K562 (cell line): Measurements from ENCODE around the gene ECI1. TPM values are rescaled to one million over a fixed set of nuclear protein-coding genes. Genes with fewer than 3 reads are reported as not detected.

Experiments used
- ATF4 ChIP-seq: fragments of 450-650 bp; formaldehyde crosslinking; IDR thresholded peaks from 2 replicates; pipeline ENCODE4 v1.4.0; 2022; ENCODE audit warnings: mild to moderate bottlenecking, moderate library complexity
- BRD9 ChIP-seq: fragments of 450-650 bp; IDR thresholded peaks from 2 replicates; pipeline ENCODE4 v1.6.1; 2018; ENCODE audit warnings: low read depth; ENCODE audit not compliant: partially characterized antibody
- ID3 ChIP-seq, 2 experiments: fragments of 250-450 bp in 1 of 2; fragments of 450-650 bp in 1 of 2; sonication (Bioruptor Pico) in 1 of 2; IDR thresholded peaks; 2 replicates each; pipeline versions ENCODE4 v1.6.1 to v1.8.0; 2016 to 2021; ENCODE audit warnings: mild to moderate bottlenecking in 2 of 2, moderate library complexity in 2 of 2, missing compliant biosample characterization in 1 of 2, missing genetic modification characterization in 1 of 2
- MTA3 ChIP-seq: fragments of 450-650 bp; formaldehyde crosslinking; IDR thresholded peaks from 2 replicates; pipeline ENCODE4 v1.6.1; 2017; ENCODE audit warnings: mild to moderate bottlenecking, borderline replicate concordance
- NCOA4 ChIP-seq: fragments of 450-650 bp; IDR thresholded peaks from 2 replicates; pipeline ENCODE4 v1.6.1; 2018; ENCODE audit warnings: mild to moderate bottlenecking; ENCODE audit not compliant: partially characterized antibody
- NRF1 ChIP-seq, 2 experiments: fragments of 450-650 bp; IDR thresholded peaks in 1 of 2; conservative IDR thresholded peaks in 1 of 2; 2 replicates each; pipeline ENCODE4 v1.6.1; 2014; ENCODE audit warnings: mild to moderate bottlenecking in 2 of 2
- STAT5B ChIP-seq: fragments of 250-450 bp; sonication (Bioruptor Pico); IDR thresholded peaks from 2 replicates; pipeline ENCODE4 v1.8.0; 2021; ENCODE audit warnings: mild to moderate bottlenecking, inconsistent platforms
- ZNF165 ChIP-seq: fragments of 250-450 bp; sonication (Bioruptor Pico); IDR thresholded peaks from 2 replicates; pipeline ENCODE4 v1.4.0; 2020; ENCODE audit warnings: borderline replicate concordance
- ZNF318 ChIP-seq, 2 experiments: fragments of 450-650 bp; IDR thresholded peaks; 2 replicates each; pipeline ENCODE4 v1.6.1; 2016; ENCODE audit warnings: mild to moderate bottlenecking in 2 of 2, borderline replicate concordance in 1 of 2, low read depth in 1 of 2, moderate library complexity in 1 of 2
- polyA plus RNA-seq, 8 experiments: library from polyadenylated mRNA; depleted of rRNA in 4 of 8; stranded (reverse) in 5 of 8; unstranded in 3 of 8; fragments of >200 nt; fragmentation: Nextera tagmentation in 2 of 8; fragmentation: Illumina TruSeq in 1 of 8; extraction: Ambion mirVana in 2 of 8; extraction: Trizol in 1 of 8; gene quantifications; 2 replicates each; pipeline versions ENCODE4 v1.2.1 to v1.2.3, GENCODE V29; 2011 to 2014; ENCODE audit warnings: inconsistent platforms in 1 of 8, missing spikeins in 1 of 8
- total RNA-seq, 7 experiments: library from RNA; depleted of rRNA in 6 of 7; stranded (reverse); fragments of >200 nt in 6 of 7; fragmentation: Illumina TruSeq in 2 of 7; extraction: Trizol in 2 of 7; gene quantifications; 2 replicates each; pipeline versions ENCODE4 v1.2.1 to v1.2.3, GENCODE V29; 2011 to 2021; ENCODE audit warnings: low replicate concordance in 1 of 7
- TF ChIP-seq, protein P1 (sequence below), 2 experiments: fragments of 200-800 bp in 1 of 2; sonication (Bioruptor generic) in 1 of 2; sonication (generic) in 1 of 2; formaldehyde crosslinking in 1 of 2; IDR thresholded peaks in 1 of 2; conservative IDR thresholded peaks in 1 of 2; 2 replicates each; pipeline versions ENCODE4 v1.5.0 to v1.6.1; 2016 to 2020; ENCODE audit warnings: missing compliant biosample characterization in 1 of 2, missing genetic modification characterization in 1 of 2, missing genetic modification reagents in 1 of 2
- TF ChIP-seq, protein P2 (sequence below): IDR thresholded peaks from 2 replicates; pipeline ENCODE4 v1.6.1; 2012; ENCODE audit warnings: low read depth, low read length, improper control_type of control experiment, borderline replicate concordance

ECI1 gene
- total and polyA plus RNA-seq, 9 of the 15 experiments (the other 6 are each of a cell fraction or from before 2014, with no cell fraction given) = 4.7 to 189 (median 54.0) TPM

DNA sequence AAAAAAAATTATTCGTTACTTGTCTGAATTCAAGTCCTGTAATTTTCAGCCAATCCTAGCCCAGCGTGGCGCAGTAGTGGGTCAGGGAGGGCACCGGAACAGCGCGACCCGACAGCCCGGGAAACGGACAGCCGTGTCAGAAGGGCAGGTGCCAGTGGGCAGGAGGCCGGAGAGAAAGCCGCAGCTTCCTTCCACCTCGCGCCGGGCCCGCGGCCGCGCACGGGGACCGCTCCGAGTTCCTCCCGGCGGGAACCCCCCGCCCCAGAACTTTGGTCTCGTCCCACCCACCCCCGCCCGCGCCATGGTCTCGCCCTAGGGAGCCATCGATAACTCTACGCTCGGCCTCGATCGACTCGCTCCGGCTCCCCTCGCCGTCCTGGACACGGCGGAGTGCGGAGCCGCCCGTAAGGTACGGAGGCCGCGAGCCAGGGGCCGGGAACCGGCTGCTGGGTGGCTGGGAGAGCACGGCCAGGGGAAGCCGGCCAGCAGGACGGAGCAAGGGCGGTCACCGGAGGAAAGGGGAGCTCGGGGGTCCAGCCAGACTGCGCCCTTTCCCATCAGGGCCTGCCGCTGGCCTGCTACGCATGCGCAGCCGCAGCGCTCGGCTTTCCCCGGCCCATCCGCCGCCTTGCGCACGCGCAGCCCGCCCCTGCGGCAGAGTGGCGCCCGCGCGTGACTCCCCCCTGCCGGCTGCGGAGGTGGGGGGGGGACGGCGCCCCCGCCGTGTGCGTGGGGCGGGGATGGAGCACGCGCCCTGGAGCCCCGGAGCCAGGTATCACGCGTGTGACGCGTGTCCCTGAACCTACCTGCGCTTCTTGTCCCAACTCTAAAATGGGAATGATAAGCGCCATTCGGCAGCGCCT, 46.1 kb downstream of the ECI1 start, which contains the start of gene MLST8 (continued):
- TF ChIP-seq ZNF318 (IDR thresholded peaks at IDR 0.05; ENCODE audit: borderline replicate concordance in 1 of 2, low read depth in 1 of 2) = no peak
- TF ChIP-seq NCOA4 = peak; percentile 100
- TF ChIP-seq MTA3 = peak; percentile 86
- TF ChIP-seq, protein P1, sequence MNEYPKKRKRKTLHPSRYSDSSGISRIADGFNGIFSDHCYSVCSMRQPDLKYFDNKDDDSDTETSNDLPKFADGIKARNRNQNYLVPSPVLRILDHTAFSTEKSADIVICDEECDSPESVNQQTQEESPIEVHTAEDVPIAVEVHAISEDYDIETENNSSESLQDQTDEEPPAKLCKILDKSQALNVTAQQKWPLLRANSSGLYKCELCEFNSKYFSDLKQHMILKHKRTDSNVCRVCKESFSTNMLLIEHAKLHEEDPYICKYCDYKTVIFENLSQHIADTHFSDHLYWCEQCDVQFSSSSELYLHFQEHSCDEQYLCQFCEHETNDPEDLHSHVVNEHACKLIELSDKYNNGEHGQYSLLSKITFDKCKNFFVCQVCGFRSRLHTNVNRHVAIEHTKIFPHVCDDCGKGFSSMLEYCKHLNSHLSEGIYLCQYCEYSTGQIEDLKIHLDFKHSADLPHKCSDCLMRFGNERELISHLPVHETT (CRISPR knock-in tag; conservative IDR thresholded peaks at IDR 0.05 in 1 of 2, IDR thresholded peaks at IDR 0.05 in 1 of 2) = peak in 1 of 2 experiments; percentile 96; a peak in 2 of 4 replicates
- TF ChIP-seq, protein P2, sequence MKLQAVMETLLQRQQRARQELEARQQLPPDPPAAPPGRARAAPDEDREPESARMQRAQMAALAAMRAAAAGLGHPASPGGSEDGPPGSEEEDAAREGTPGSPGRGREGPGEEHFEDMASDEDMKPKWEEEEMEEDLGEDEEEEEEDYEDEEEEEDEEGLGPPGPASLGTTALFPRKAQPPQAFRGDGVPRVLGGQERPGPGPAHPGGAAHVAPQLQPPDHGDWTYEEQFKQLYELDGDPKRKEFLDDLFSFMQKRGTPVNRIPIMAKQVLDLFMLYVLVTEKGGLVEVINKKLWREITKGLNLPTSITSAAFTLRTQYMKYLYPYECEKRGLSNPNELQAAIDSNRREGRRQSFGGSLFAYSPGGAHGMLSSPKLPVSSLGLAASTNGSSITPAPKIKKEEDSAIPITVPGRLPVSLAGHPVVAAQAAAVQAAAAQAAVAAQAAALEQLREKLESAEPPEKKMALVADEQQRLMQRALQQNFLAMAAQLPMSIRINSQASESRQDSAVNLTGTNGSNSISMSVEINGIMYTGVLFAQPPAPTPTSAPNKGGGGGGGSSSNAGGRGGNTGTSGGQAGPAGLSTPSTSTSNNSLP = peak; percentile 44; the same call in 1 of the 2 replicates
- peak; percentile 99 for TF ChIP-seq NRF1 (conservative IDR thresholded peaks at IDR 0.05 in 1 of 2, IDR thresholded peaks at IDR 0.05 in 1 of 2)
- no peak for TF ChIP-seq ZNF165
- peak; percentile 21 for TF ChIP-seq BRD9
- no peak for TF ChIP-seq ATF4 (CRISPR knock-in tag)
- TF ChIP-seq ID3 (CRISPR knock-in tag; IDR thresholded peaks at IDR 0.05) = no peak
- TF ChIP-seq ID3 (tag; IDR thresholded peaks at IDR 0.05) = peak; percentile 58; the same call in 1 of the 2 replicates
- no peak for TF ChIP-seq STAT5B
